ENCODE results near the gene HBEGF.
"Not testable (repeated sequence)": the region's sequence is repeated elsewhere in the genome, so short reads cannot be mapped to it uniquely, and the experiment has no call there.

Gene HBEGF

GRCh38 chr5:140360681-140361479 is 14.5 kb upstream of the HBEGF start:
- DNase-seq = no peak

- DNase-seq = no peak
Observed at GRCh38 chr5:140360101-140360500, 13.7 kb upstream of the HBEGF start, which contains the start of gene SLC4A9. Gene SLC4A9, plus strand, starts transcription at chr5:140360194. Its CDS starts 43 bp downstream, at chr5:140360237.

GRCh38 chr5:140358738-140359310 is 12.4 kb upstream of the HBEGF start:
- DNase-seq = no peak

- DNase-seq = peak; percentile 21
Observed at GRCh38 chr5:140357726-140358093, 11.3 kb upstream of the HBEGF start.

- no peak for DNase-seq
Observed at GRCh38 chr5:140356853-140357725, 10.7 kb upstream of the HBEGF start.

- DNase-seq = no peak
Observed at GRCh38 chr5:140355546-140355945, 9.1 kb upstream of the HBEGF start.

GRCh38 chr5:140351609-140352334 is 5.4 kb upstream of the HBEGF start:
- DNase-seq = no peak

- no peak for DNase-seq
Observed at GRCh38 chr5:140349244-140349643, 2.8 kb upstream of the HBEGF start.

- no peak for DNase-seq
Observed at GRCh38 chr5:140348104-140348503, 1.7 kb upstream of the HBEGF start.

- no peak for DNase-seq
Observed at GRCh38 chr5:140347360-140347759, 957 bp upstream of the HBEGF start.

- no peak for DNase-seq
Observed at GRCh38 chr5:140345919-140346347, 470 bp downstream of the HBEGF start.

GRCh38 chr5:140344683-140345423 is 1.6 kb downstream of the HBEGF start:
- no peak for DNase-seq

- DNase-seq = not testable (repeated sequence)
Observed at GRCh38 chr5:140343849-140344248, 2.6 kb downstream of the HBEGF start.

GRCh38 chr5:140342896-140343295 is 3.5 kb downstream of the HBEGF start:
- no peak for DNase-seq

GRCh38 chr5:140342287-140342686 is 4.1 kb downstream of the HBEGF start:
- no peak for DNase-seq

- no peak for DNase-seq
Observed at GRCh38 chr5:140341591-140341990, 4.8 kb downstream of the HBEGF start.

- no peak for DNase-seq
Observed at GRCh38 chr5:140340605-140341121, 5.7 kb downstream of the HBEGF start.

GRCh38 chr5:140339636-140340035 is 6.8 kb downstream of the HBEGF start:
- no peak for DNase-seq

GRCh38 chr5:140338908-140339307 is 7.5 kb downstream of the HBEGF start:
- DNase-seq = no peak

- DNase-seq = no peak
Observed at GRCh38 chr5:140338336-140338735, 8.1 kb downstream of the HBEGF start.

- no peak for DNase-seq
Observed at GRCh38 chr5:140337880-140338279, 8.5 kb downstream of the HBEGF start.

GRCh38 chr5:140336388-140336787 is 10.0 kb downstream of the HBEGF start:
- no peak for DNase-seq
